Measurements from ENCODE around the gene SUGT1.
"Not testable (repeated sequence)": the region's sequence is repeated elsewhere in the genome, so short reads cannot be mapped to it uniquely, and the experiment has no call there.

The SUGT1 gene

DNA sequence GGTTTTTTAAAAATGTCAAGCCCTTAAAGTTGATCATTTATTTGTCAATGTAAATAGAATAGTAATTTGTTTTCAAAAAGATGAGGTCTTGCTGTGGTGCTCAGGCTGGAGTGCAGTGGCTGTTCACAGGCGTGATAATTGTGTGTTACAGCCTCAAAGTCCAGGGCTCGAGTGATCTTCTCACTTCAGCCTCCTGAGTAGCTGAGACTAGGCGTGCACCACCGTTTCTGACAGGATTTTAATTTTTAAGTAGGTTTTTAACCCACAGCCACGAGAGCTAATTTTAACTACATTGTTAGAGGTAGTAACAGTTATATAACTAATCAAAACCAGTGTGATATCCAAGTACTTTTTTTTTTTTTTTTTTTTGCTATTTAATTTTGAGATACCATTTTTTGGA, 43.9 kb downstream of the SUGT1 start:
- TF ChIP-seq, protein P1, sequence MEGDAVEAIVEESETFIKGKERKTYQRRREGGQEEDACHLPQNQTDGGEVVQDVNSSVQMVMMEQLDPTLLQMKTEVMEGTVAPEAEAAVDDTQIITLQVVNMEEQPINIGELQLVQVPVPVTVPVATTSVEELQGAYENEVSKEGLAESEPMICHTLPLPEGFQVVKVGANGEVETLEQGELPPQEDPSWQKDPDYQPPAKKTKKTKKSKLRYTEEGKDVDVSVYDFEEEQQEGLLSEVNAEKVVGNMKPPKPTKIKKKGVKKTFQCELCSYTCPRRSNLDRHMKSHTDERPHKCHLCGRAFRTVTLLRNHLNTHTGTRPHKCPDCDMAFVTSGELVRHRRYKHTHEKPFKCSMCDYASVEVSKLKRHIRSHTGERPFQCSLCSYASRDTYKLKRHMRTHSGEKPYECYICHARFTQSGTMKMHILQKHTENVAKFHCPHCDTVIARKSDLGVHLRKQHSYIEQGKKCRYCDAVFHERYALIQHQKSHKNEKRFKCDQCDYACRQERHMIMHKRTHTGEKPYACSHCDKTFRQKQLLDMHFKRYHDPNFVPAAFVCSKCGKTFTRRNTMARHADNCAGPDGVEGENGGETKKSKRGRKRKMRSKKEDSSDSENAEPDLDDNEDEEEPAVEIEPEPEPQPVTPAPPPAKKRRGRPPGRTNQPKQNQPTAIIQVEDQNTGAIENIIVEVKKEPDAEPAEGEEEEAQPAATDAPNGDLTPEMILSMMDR (IDR thresholded peaks at IDR 0.05; ENCODE audit: borderline replicate concordance, control extremely low read depth, extremely low read depth, insufficient read depth, missing control alignments): no peak

DNA sequence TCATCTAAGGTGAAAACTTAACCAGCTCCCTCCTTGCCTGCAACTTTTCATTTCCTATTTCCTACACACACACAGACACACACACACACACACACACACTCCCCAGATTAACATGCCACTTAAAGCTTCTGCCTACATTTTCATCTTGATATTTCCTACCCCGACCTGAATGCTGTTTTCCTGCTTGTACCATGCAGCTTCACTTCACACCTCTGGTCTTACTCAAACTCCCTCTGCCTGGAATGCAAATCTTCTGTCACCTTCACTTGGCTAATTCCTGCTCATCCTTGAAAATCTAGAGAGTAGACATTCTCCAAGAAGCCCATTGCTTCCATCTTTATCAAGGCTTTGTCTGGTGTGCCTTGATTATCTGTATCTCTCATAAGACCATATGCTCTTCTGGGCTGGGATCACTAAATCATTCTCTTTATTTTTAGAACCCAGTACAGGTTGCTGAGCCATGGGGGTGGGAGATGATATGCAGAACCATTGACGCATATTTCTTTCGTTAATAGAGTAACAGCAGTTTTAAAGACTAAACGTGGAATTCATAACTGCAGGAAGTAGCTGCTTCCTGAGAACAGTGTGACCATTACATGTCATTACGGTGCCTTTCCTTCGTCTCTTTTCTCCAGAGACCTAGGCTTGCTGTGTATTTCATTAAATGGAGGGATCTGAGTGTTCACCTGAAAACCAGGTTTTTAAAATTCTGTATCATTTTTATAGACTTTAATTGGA, 49.3 kb downstream of the SUGT1 start:
- in situ Hi-C loops (cut with MboI; ENCODE audit: low sequenced_read_pairs, unreplicated experiment): no loop called here
- TF ChIP-seq, protein P1 (IDR thresholded peaks at IDR 0.05; ENCODE audit: borderline replicate concordance, control extremely low read depth, extremely low read depth, insufficient read depth, missing control alignments): no peak
- no peak for DNase-seq (ENCODE audit: low spot score)

More for the DNA sequence above, 43.9 kb downstream of the SUGT1 start:
- no peak for DNase-seq (ENCODE audit: low spot score)
- in situ Hi-C loops (cut with MboI; ENCODE audit: low sequenced_read_pairs, unreplicated experiment): no loop called here

DNA sequence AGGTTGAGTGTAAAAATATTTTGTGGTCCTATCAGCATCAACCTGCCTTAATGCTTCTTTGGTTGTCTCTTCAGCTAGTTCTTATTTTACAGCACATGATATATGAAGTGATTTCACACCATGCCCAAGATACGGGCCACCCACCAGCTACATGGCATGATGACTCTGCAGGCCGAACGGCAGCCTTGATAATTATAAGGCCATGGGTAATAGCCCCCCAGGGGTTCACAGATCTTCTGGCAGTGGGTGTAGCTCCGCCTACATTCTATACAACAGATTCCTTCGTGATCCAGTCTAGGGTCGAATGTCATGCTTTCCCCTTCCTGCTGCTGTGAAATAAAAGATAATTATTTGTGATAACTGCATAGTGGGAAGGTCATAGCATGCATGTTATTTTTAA, 50.8 kb downstream of the SUGT1 start:
- in situ Hi-C loops (cut with MboI; ENCODE audit: low sequenced_read_pairs, unreplicated experiment): no loop called here
- no peak for DNase-seq (ENCODE audit: low spot score)
- TF ChIP-seq, protein P1 (IDR thresholded peaks at IDR 0.05; ENCODE audit: borderline replicate concordance, control extremely low read depth, extremely low read depth, insufficient read depth, missing control alignments): no peak

DNA sequence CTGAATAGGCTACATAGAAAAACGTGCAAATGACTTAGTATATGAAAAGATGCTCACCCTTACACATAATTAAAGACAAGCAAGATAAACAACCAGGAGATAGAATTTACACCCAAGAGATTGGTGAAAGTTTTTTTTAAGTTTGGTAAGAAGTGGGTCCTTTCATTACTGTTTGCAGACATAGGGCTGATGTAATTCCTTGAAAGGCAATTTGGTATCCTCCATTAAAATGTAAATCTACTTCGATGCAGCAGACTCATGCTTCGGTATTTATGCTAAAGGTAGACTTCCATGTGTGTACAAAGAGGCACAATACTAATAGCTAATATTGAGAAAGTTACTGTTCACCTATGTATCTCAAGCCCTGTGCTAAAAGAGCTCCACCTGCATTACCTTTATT, 53.4 kb downstream of the SUGT1 start:
- TF ChIP-seq, protein P1 (IDR thresholded peaks at IDR 0.05; ENCODE audit: borderline replicate concordance, control extremely low read depth, extremely low read depth, insufficient read depth, missing control alignments): no peak
- no peak for DNase-seq (ENCODE audit: low spot score)
- in situ Hi-C loops (cut with MboI; ENCODE audit: low sequenced_read_pairs, unreplicated experiment): no loop called here

DNA sequence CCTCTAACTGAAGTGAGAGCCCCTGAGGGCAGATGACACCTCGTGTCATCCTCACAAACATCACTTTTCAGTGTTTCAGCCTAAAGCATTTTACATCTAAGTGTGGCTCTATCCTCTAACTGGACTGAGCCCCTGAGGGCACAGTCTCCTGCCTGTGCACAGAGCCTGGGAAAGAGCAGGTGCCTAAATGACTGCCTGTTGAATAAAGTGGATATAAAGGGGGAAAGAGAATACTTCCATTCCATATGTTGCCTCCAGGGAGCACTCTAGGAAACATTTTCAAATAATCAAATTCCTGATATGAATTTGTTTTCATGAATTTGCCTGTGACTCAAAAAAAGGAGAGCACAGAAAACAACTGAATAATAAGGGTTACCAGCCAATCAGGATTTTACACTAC, 54.7 kb downstream of the SUGT1 start:
- in situ Hi-C loops (cut with MboI; ENCODE audit: low sequenced_read_pairs, unreplicated experiment): no loop called here
- no peak for DNase-seq (ENCODE audit: low spot score)
- TF ChIP-seq, protein P1 (IDR thresholded peaks at IDR 0.05; ENCODE audit: borderline replicate concordance, control extremely low read depth, extremely low read depth, insufficient read depth, missing control alignments): no peak

DNA sequence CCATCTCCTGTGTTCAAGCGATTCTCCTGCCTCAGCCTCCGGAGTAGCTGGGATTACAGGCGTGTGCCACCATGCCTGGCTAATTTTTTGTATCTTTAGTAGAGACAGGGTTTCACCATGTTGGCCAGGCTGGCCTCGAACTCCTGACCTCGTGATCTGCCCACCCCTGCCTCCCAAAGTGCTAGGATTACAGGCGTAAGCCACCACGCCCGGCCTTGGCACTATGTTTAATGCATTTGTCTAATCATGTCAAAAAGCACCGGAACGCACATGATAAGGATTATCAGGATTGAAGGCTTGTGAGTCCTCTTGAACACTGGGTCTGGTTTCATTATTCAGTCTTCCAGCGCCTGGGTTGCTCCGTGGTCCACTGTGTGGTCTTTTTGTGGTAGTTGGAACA, 55.6 kb downstream of the SUGT1 start:
- DNase-seq (ENCODE audit: low spot score); in situ Hi-C loops (cut with MboI; ENCODE audit: low sequenced_read_pairs, unreplicated experiment): not testable (repeated sequence)

DNA sequence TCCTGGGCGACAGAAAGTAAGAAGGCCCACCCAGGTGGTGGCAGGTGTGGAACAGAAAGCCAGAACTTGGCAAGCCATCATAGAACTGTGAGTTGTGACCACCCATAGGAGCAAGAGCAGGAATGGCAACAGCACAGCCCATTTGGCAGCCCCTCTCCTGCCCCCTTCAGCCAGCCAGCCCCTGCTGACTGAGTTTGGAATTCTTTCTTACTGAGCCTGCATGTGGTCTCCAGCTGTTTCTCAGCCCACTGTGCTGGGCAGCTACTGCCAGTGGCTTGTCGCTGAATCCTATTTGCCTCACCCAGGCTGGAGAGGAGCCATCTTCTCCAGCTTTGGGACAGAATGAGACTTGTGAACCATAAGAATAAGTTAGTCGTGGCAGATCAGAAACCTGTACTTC, 58.6 kb downstream of the SUGT1 start:
- DNase-seq (ENCODE audit: low spot score): no peak
- TF ChIP-seq, protein P1 (IDR thresholded peaks at IDR 0.05; ENCODE audit: borderline replicate concordance, control extremely low read depth, extremely low read depth, insufficient read depth, missing control alignments): no peak
- in situ Hi-C loops (cut with MboI; ENCODE audit: low sequenced_read_pairs, unreplicated experiment): no loop called here

All from GM13976 (cell line).